Osteoblast (primary cell): Measurements from ENCODE around the gene SLC6A20. TPM values are rescaled to one million over a fixed set of nuclear protein-coding genes. Genes with fewer than 3 reads are reported as not detected.
"Not testable (repeated sequence)": the region's sequence is repeated elsewhere in the genome, so short reads cannot be mapped to it uniquely, and the experiment has no call there.

Experiments
- DNase-seq: peaks from one replicate; pipeline ENCODE4 v3.0.0; 2011; ENCODE audit warnings: low spot score, mixed read lengths; ENCODE audit not compliant: insufficient read length; ENCODE audit errors: missing footprints
- H2AFZ ChIP-seq: 2 replicates; pipeline ENCODE4 v1.6.0; 2011; ENCODE audit warnings: mild to moderate bottlenecking, low read length
- H3K27ac ChIP-seq: 2 replicates; pipeline ENCODE4 v1.5.1; 2011; ENCODE audit warnings: mild to moderate bottlenecking, low read depth, low read length, moderate library complexity
- H3K27me3 ChIP-seq: 2 replicates; pipeline ENCODE4 v1.6.0; 2012; ENCODE audit warnings: mild to moderate bottlenecking, control low read depth, inconsistent platforms, low read length, moderate library complexity; ENCODE audit not compliant: insufficient read depth
- H3K36me3 ChIP-seq: 2 replicates; pipeline ENCODE4 v1.5.1; 2011; ENCODE audit warnings: mild to moderate bottlenecking, low read length, control low read depth, moderate library complexity; ENCODE audit not compliant: insufficient read depth
- H3K4me1 ChIP-seq: 2 replicates; pipeline ENCODE4 v1.5.1; 2011; ENCODE audit warnings: mild to moderate bottlenecking, low read length, control low read depth, moderate library complexity; ENCODE audit not compliant: insufficient read depth
- H3K4me2 ChIP-seq: 2 replicates; pipeline ENCODE4 v1.6.0; 2011; ENCODE audit warnings: mild to moderate bottlenecking, low read length; ENCODE audit not compliant: insufficient read depth
- H3K4me3 ChIP-seq: fragments of 200-600 bp; sonication (generic); 3 replicates; pipeline ENCODE4 v1.5.1; 2012; ENCODE audit warnings: mild to moderate bottlenecking, low read length, inconsistent platforms; ENCODE audit not compliant: insufficient read depth
- H3K79me2 ChIP-seq: 2 replicates; pipeline ENCODE4 v1.6.0; 2012; ENCODE audit warnings: mild to moderate bottlenecking, low read length, control low read depth, inconsistent platforms; ENCODE audit not compliant: insufficient read depth
- H3K9me3 ChIP-seq: 2 replicates; pipeline ENCODE4 v1.5.1; 2011; ENCODE audit warnings: low read depth, low read length, control low read depth
- H4K20me1 ChIP-seq: 2 replicates; pipeline ENCODE4 v1.6.0; 2012; ENCODE audit warnings: mild to moderate bottlenecking, low read length, control low read depth; ENCODE audit not compliant: insufficient read depth
- CTCF ChIP-seq: IDR thresholded peaks from 2 replicates; pipeline ENCODE4 v1.5.1; 2011; ENCODE audit warnings: mild to moderate bottlenecking, low read depth, low read length, moderate library complexity; ENCODE audit errors: extremely low read depth
- total RNA-seq: library from RNA; depleted of rRNA; stranded (reverse); fragments of >200 nt; gene quantifications from 2 replicates; pipeline ENCODE4 v1.2.3, GENCODE V29; 2012

SLC6A20 gene
- total RNA-seq, 1 donor = not detected

- H3K27ac ChIP-seq = no peak overlapping the region
- H4K20me1 ChIP-seq = peaks cover 3% of the 10 kb centered on the region
- no peaks in the 10 kb centered on the region for H3K36me3 ChIP-seq
- no peak overlapping the region for H3K4me2 ChIP-seq
- no peak overlapping the region for H3K4me3 ChIP-seq
- no peak overlapping the region for H2AFZ ChIP-seq
- H3K9me3 ChIP-seq = no peaks in the 10 kb centered on the region
- H3K79me2 ChIP-seq = no peaks in the 10 kb centered on the region
- no peaks in the 10 kb centered on the region for H3K27me3 ChIP-seq
- no peak for DNase-seq
- no peaks in the 10 kb centered on the region for H3K4me1 ChIP-seq
- TF ChIP-seq CTCF = no peak
These were observed 46.5 kb downstream of the SLC6A20 start for GRCh38 chr3:45749880-45750279.

- not testable (repeated sequence) for H3K9me3 ChIP-seq, H3K79me2 ChIP-seq, H2AFZ ChIP-seq, DNase-seq, H3K36me3 ChIP-seq, H4K20me1 ChIP-seq, H3K4me3 ChIP-seq, H3K4me2 ChIP-seq, H3K4me1 ChIP-seq, H3K27ac ChIP-seq, H3K27me3 ChIP-seq
These were observed 47.2 kb downstream of the SLC6A20 start for GRCh38 chr3:45749036-45749600.

GRCh38 chr3:45748068-45748467, 48.3 kb downstream of the SLC6A20 start:
- H3K36me3 ChIP-seq = peaks cover 15% of the 10 kb centered on the region
- H3K27ac ChIP-seq = no peak overlapping the region
- H2AFZ ChIP-seq = no peak overlapping the region
- no peaks in the 10 kb centered on the region for H3K27me3 ChIP-seq
- DNase-seq = no peak
- H3K79me2 ChIP-seq = no peaks in the 10 kb centered on the region
- no peak overlapping the region for H3K4me2 ChIP-seq
- no peak for TF ChIP-seq CTCF
- H3K9me3 ChIP-seq = no peaks in the 10 kb centered on the region
- no peak overlapping the region for H3K4me3 ChIP-seq
- peaks cover 3% of the 10 kb centered on the region for H4K20me1 ChIP-seq
- no peaks in the 10 kb centered on the region for H3K4me1 ChIP-seq

GRCh38 chr3:45746777-45747622, 49.3 kb downstream of the SLC6A20 start:
- no peak for TF ChIP-seq CTCF
- no peaks in the 10 kb centered on the region for H3K79me2 ChIP-seq
- peaks cover 23% of the 10 kb centered on the region for H3K36me3 ChIP-seq
- H3K4me1 ChIP-seq = no peaks in the 10 kb centered on the region
- H3K27ac ChIP-seq = no peak overlapping the region
- no peak overlapping the region for H3K4me3 ChIP-seq
- no peaks in the 10 kb centered on the region for H3K27me3 ChIP-seq
- no peak overlapping the region for H2AFZ ChIP-seq
- peaks cover 3% of the 10 kb centered on the region for H4K20me1 ChIP-seq
- no peaks in the 10 kb centered on the region for H3K9me3 ChIP-seq
- no peak for DNase-seq
- no peak overlapping the region for H3K4me2 ChIP-seq
